SK-N-MC (cell line): ENCODE data around the gene IFIT1.
"Not testable (repeated sequence)": the region's sequence is repeated elsewhere in the genome, so short reads cannot be mapped to it uniquely, and the experiment has no call there.

Experiments
- EZH2 ChIP-seq: fragments of 200-600 bp; sonication (generic); IDR thresholded peaks from one replicate; pipeline ENCODE4 v1.6.1; 2017; ENCODE audit warnings: antibody characterized with exemption
- FOXP2 ChIP-seq: optimal IDR thresholded peaks from 2 replicates; pipeline ENCODE3; 2011; ENCODE audit warnings: mild to moderate bottlenecking, moderate library complexity; ENCODE audit not compliant: insufficient read depth; ENCODE audit errors: extremely low read length, control extremely low read depth
- POLR2AphosphoS5 ChIP-seq: IDR thresholded peaks from 2 replicates; pipeline ENCODE4 v1.6.1; 2012; ENCODE audit warnings: mild to moderate bottlenecking, low read depth, low read length, borderline replicate concordance

- TF ChIP-seq EZH2, POLR2AphosphoS5, FOXP2: not testable (repeated sequence)
These were observed 52.4 kb downstream of the IFIT1 start for GRCh38 chr10:89444819-89445218.
